GM10266 (cell line): ENCODE data around the gene IGSF9.

Source experiments
- DNase-seq: peaks from one replicate; pipeline ENCODE4 v3.0.0; 2012; ENCODE audit errors: extremely low spot score
- CTCF ChIP-seq: IDR thresholded peaks from 2 replicates; pipeline ENCODE4 v1.5.1; 2012; ENCODE audit warnings: mild to moderate bottlenecking, low read depth; ENCODE audit not compliant: control insufficient read depth, insufficient read depth; ENCODE audit errors: missing control alignments

The IGSF9 gene

GRCh38 chr1:159953536-159954515 lies 8.4 kb upstream of the IGSF9 start, which contains the start of gene SLAMF9:
Gene SLAMF9, minus strand, starts transcription at chr1:159954237. Its CDS starts 100 bp downstream, at chr1:159954137.
- DNase-seq: no peak
- no peak for TF ChIP-seq CTCF

GRCh38 chr1:159952932-159953331 lies 7.5 kb upstream of the IGSF9 start:
- no peak for TF ChIP-seq CTCF
- DNase-seq: no peak

GRCh38 chr1:159951551-159951950 lies 6.1 kb upstream of the IGSF9 start:
- DNase-seq: no peak
- no peak for TF ChIP-seq CTCF

GRCh38 chr1:159951016-159951415 lies 5.6 kb upstream of the IGSF9 start:
- no peak for TF ChIP-seq CTCF
- no peak for DNase-seq

GRCh38 chr1:159949981-159950381 lies 4.6 kb upstream of the IGSF9 start:
- no peak for DNase-seq

GRCh38 chr1:159949123-159949522 lies 3.7 kb upstream of the IGSF9 start:
- TF ChIP-seq CTCF: no peak
- DNase-seq: no peak

More at GRCh38 chr1:159949981-159950381, 4.6 kb upstream of the IGSF9 start:
- no peak for TF ChIP-seq CTCF

GRCh38 chr1:159947942-159948341 lies 2.5 kb upstream of the IGSF9 start:
- no peak for TF ChIP-seq CTCF
- no peak for DNase-seq
